D721Med (cell line): ENCODE measurements around the gene AGPAT3.
A peak's percentile ranks its signal among the peaks of the same experiment; 100 is the strongest.

ENCODE experiments used
- DNase-seq: peaks from one replicate; pipeline ENCODE4 v3.0.0; 2011; ENCODE audit warnings: low spot score; ENCODE audit not compliant: insufficient read length
- FAIRE-seq: peaks from 2 replicates; lab custom pipeline; 2011; peaks lifted over from hg19 to GRCh38; lab: Jason Lieb, UNC
- TF ChIP-seq, protein P1 (sequence below): IDR thresholded peaks from 2 replicates; pipeline ENCODE4 v1.5.1; 2012; ENCODE audit warnings: mild to moderate bottlenecking, control low read depth; ENCODE audit not compliant: insufficient read depth; ENCODE audit errors: missing control alignments

AGPAT3 gene

GRCh38 chr21:43973634-43973955 lies 108.6 kb downstream of the AGPAT3 start:
- FAIRE-seq, result no peak

DNA sequence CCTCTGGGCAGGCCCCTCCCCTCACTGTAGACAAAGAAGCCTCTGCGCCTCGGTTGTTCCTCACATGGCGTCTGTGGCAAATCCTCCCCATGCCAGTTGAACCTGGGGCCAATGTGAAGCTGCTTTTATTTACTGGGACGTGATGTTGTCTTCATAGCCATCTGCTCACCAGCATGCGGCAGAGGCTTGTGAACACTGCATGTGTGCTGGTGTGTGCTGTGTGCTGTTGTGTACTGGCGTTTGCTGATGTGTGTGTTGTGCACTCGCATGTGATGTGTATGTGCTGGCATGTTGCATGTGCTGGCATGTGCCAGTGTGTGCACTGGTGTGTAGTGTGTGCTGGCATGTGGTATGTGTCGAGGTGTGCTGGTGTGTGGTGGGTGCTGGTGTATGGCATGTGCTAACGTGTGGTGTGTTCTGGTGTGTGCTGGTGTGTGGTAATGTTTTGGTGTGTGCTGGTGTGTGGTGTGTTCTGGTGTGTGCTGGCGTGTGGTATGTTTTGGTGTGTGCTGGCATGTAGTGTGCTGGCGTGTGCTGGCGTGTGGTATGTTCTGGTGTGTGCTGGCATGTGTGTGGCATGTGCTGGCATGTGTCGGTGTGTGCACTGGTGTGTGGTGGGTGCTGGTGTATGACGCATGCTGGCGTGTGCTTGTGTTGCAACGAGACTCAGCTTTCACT lies 109.9 kb downstream of the AGPAT3 start:
- TF ChIP-seq, protein P1, sequence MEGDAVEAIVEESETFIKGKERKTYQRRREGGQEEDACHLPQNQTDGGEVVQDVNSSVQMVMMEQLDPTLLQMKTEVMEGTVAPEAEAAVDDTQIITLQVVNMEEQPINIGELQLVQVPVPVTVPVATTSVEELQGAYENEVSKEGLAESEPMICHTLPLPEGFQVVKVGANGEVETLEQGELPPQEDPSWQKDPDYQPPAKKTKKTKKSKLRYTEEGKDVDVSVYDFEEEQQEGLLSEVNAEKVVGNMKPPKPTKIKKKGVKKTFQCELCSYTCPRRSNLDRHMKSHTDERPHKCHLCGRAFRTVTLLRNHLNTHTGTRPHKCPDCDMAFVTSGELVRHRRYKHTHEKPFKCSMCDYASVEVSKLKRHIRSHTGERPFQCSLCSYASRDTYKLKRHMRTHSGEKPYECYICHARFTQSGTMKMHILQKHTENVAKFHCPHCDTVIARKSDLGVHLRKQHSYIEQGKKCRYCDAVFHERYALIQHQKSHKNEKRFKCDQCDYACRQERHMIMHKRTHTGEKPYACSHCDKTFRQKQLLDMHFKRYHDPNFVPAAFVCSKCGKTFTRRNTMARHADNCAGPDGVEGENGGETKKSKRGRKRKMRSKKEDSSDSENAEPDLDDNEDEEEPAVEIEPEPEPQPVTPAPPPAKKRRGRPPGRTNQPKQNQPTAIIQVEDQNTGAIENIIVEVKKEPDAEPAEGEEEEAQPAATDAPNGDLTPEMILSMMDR, result no peak
- DNase-seq (no peak), FAIRE-seq (no peak)

More at GRCh38 chr21:43973634-43973955, 108.6 kb downstream of the AGPAT3 start:
- TF ChIP-seq, protein P1, result no peak
- no peak for DNase-seq

DNA sequence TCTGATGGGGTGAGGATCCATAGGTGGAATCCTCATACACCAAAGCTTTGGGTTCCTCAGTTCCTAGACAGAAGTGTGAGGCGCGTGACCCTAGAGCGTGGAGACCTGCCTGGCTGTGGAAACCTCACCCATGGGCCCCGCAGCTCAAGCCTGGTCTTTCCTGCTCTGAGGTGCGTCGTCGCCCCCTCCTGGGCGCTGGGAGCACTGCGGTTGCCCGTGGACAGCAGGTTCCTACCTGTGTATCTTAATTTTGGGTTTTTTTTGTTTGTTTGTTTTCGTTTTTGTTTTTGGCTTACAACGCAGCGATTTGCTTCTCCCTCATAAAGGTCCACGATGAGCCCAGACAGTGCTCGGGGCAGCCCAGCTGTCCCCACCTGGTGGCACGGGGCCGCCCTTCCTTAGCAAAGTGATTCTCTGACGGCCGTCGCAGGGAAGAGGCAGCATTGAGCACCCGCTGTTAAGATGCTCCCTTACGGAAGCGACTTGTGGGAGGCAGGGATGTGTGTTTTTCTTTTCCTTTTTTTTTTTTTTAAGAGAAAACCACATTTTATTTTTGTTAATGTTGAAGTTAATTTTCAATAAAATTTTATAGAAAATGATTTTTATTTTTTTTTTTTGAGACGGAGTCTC lies 110.6 kb downstream of the AGPAT3 start:
- TF ChIP-seq, protein P1, result peak; percentile 86
- peak; percentile 57 for DNase-seq
- no peak for FAIRE-seq

GRCh38 chr21:43976661-43977060 lies 111.6 kb downstream of the AGPAT3 start:
- TF ChIP-seq, protein P1, result no peak
- no peak for FAIRE-seq
- DNase-seq, result no peak

- TF ChIP-seq, protein P1, result no peak
- FAIRE-seq (no peak), DNase-seq (no peak)
Measured at GRCh38 chr21:43978060-43978459, 113.0 kb downstream of the AGPAT3 start.

DNA sequence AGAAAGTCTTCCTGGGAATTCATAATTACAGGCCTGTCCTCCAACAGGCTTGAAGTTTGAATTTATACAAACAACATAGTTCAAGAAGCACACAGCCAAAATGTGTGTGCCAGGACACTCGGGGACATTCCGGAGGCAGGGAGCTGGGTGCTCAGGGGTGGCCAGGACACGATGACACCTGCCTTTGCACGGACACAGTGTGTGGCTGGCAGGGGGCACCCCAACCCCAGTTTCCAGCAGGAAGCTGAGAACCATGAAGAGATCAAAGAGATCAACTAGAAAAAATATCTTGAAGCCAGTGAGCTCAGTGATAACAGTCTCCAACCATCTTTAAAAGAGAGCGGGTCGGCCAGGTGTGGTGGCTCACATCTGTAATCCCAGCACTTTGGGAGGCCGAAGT lies 114.6 kb downstream of the AGPAT3 start:
- FAIRE-seq (no peak), DNase-seq (no peak)
- TF ChIP-seq, protein P1, result no peak
